Lung (tissue), 12 donors: ENCODE measurements around the gene INPP4A. TPM values are rescaled to one million over a fixed set of nuclear protein-coding genes. Genes with fewer than 3 reads are reported as not detected.

Source experiments
- ATAC-seq: fragments of 200-7000 bp; cut with Tn5 transposase; one replicate; pipeline ENCODE4 v1.9.1; 2020; ENCODE audit warnings: moderate number of reproducible peaks; ENCODE audit not compliant: insufficient read depth, low FRiP score
- DNase-seq, 3 donors: peaks; one replicate each; pipeline ENCODE4 v3.0.0-alpha.2; 2013 to 2017
- H3K27ac ChIP-seq, 2 donors: one replicate each; pipeline ENCODE4 v1.5.1; 2013; ENCODE audit warnings: mild to moderate bottlenecking in 2 of 2, moderate library complexity in 2 of 2, control low read depth in 1 of 2, inconsistent platforms in 1 of 2, low read depth in 1 of 2, low read length in 1 of 2
- H3K27me3 ChIP-seq, 3 donors: one replicate each; pipeline ENCODE4 v1.5.1; 2013; ENCODE audit warnings: low read length in 2 of 3; ENCODE audit not compliant: control insufficient read depth in 3 of 3, insufficient read depth in 3 of 3
- H3K36me3 ChIP-seq, 4 donors: one replicate each; pipeline ENCODE4 v1.5.1; 2013; ENCODE audit warnings: low read length in 4 of 4, mild to moderate bottlenecking in 1 of 4, moderate library complexity in 1 of 4; ENCODE audit not compliant: control insufficient read depth in 4 of 4, insufficient read depth in 4 of 4
- H3K4me1 ChIP-seq, 5 donors: one replicate each; pipeline ENCODE4 v1.5.1; 2013; ENCODE audit warnings: low read length in 5 of 5, mild to moderate bottlenecking in 2 of 5, moderate library complexity in 1 of 5; ENCODE audit not compliant: control insufficient read depth in 5 of 5, insufficient read depth in 5 of 5
- H3K4me3 ChIP-seq: one replicate; pipeline ENCODE4 v1.5.1; 2013; ENCODE audit warnings: mild to moderate bottlenecking, control low read depth, moderate library complexity
- H3K9ac ChIP-seq, 2 donors: one replicate each; pipeline ENCODE4 v1.5.1; 2013; ENCODE audit warnings: low read length in 2 of 2, control low read depth in 1 of 2; ENCODE audit not compliant: insufficient read depth in 1 of 2
- H3K9me3 ChIP-seq, 4 donors: one replicate each; pipeline ENCODE4 v1.5.1; 2013; ENCODE audit warnings: low read length in 3 of 4, mild to moderate bottlenecking in 1 of 4, moderate library complexity in 1 of 4; ENCODE audit not compliant: control insufficient read depth in 4 of 4, insufficient read depth in 3 of 4
- WGBS, 2 donors: extraction: QIAGEN DNeasy Blood & Tissue Kit; methylation state at CpG; one replicate each; pipeline ENCODE4 v1.1.7; 2013; 5-methylcytosine and 5-hydroxymethylcytosine counted together
- polyA plus RNA-seq, 2 donors: library from polyadenylated mRNA; stranded (reverse); fragments of 200-250 nt; gene quantifications; one replicate each; pipeline ENCODE4 v1.2.1, GENCODE V29; 2013
- total RNA-seq, 2 donors: library from RNA; depleted of rRNA in 1 of 2; stranded (reverse); fragments of >200 nt in 1 of 2; gene quantifications; one replicate each; pipeline ENCODE4 v1.2.1, GENCODE V29; 2014 to 2021
- TF ChIP-seq, protein P1 (sequence below): IDR thresholded peaks from 2 replicates; pipeline ENCODE4 v1.5.1; 2012; ENCODE audit warnings: mild to moderate bottlenecking; ENCODE audit errors: control extremely low read depth, extremely low read depth
- donor health status: control.
- donor health status: control.
- donor health status: Bipolar disorder and iron deficiency.
- donor health status: healthy.
- donor health status: DM: yes; HTN: yes; CAD: no.

INPP4A gene
- total and polyA plus RNA-seq, 4 donors = 8.0 to 43.3 (median 19.8) TPM

DNA sequence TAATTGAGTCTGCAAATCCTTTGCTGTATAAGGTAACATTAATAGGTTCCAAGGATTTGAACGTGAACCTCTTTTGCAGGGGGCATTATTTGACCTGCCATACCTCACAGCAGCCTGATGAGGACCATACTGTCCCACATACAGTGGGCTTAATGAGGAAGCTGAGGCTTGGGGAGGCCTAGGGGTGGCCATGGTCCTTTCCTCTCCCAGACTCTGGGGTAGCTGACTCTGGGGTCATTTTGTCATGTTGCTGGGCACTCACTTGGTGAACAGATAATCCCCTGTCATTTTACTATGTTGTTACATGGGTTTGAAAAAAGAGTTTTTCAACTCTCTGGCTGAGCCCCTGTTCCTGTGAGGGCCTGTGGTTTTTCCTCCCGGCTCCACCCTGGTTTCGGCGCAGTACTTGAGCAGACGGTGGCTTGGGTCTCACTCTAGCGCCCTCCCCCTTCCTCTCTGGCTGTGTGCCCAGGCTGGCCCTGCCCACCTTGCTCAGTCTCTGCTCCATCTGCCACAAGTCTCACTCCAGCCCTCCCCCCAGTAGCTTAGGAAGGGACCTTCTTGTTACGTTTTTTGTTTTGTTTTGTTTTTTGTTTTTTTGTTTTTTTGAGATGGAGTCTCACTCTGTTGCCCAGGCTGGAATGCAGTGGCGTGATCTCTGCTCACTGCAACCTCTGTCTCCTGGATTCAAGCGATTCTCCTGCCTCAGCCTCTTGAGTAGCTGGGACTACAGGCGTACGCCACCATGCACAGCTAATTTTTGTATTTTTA, 21.0 kb downstream of the INPP4A start:
- peak; percentile 34 for ATAC-seq
- 34% methylated on average over 11 of the region's 11 CpGs for WGBS, 2 donors
- H3K9me3 ChIP-seq = no peaks in the 10 kb centered on the region
- no peaks in the 10 kb centered on the region for H3K27me3 ChIP-seq
- peaks cover 0 to 40% (median 12%) of the 10 kb centered on the region in 5 donors for H3K4me1 ChIP-seq
- no peak overlapping the region for H3K9ac ChIP-seq
- no peak overlapping the region for H3K4me3 ChIP-seq
- DNase-seq = peak; percentile 77 to 90 (median 85)
- peak overlapping the region; percentile 24 to 84 for H3K27ac ChIP-seq
- TF ChIP-seq, protein P1, sequence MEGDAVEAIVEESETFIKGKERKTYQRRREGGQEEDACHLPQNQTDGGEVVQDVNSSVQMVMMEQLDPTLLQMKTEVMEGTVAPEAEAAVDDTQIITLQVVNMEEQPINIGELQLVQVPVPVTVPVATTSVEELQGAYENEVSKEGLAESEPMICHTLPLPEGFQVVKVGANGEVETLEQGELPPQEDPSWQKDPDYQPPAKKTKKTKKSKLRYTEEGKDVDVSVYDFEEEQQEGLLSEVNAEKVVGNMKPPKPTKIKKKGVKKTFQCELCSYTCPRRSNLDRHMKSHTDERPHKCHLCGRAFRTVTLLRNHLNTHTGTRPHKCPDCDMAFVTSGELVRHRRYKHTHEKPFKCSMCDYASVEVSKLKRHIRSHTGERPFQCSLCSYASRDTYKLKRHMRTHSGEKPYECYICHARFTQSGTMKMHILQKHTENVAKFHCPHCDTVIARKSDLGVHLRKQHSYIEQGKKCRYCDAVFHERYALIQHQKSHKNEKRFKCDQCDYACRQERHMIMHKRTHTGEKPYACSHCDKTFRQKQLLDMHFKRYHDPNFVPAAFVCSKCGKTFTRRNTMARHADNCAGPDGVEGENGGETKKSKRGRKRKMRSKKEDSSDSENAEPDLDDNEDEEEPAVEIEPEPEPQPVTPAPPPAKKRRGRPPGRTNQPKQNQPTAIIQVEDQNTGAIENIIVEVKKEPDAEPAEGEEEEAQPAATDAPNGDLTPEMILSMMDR = no peak
- H3K36me3 ChIP-seq = peaks cover 0 to 1% (median 0%) of the 10 kb centered on the region in 4 donors

DNA sequence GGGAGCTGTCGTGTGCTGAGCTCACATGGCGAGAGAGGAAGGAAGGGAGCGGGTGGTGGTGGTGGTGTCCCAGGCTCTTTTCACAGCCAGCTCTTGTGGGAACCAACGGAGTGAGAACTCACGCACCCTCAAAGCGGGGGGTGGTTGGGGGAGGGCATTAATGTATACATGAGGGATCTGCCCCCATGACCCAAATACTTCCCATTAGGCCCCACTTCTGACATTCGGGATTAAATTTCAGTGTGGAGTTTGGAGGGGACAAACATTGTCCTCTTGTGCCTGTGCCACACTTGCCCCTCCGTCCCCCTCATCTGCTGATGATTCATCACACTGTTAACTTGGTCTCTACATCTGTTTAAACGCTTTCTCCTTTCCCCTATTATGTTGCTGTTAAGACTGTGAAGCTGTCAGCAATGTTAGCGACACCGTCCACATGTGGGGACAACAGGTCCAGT, 22.5 kb downstream of the INPP4A start:
- Histone ChIP-seq H3K9ac (no peak overlapping the region), H3K27ac (no peak overlapping the region), H3K4me3 (no peak overlapping the region), H3K4me1 (peaks cover 0 to 38% (median 12%) of the 10 kb centered on the region in 5 donors), H3K27me3 (no peaks in the 10 kb centered on the region), H3K9me3 (no peaks in the 10 kb centered on the region), H3K36me3 (peaks cover 0 to 1% (median 0%) of the 10 kb centered on the region in 4 donors)
- WGBS, 2 donors = 59 to 79% methylated on average over 11 of the region's 11 CpGs
- DNase-seq (no peak), ATAC-seq (no peak)
- TF ChIP-seq, protein P1 = no peak

DNA sequence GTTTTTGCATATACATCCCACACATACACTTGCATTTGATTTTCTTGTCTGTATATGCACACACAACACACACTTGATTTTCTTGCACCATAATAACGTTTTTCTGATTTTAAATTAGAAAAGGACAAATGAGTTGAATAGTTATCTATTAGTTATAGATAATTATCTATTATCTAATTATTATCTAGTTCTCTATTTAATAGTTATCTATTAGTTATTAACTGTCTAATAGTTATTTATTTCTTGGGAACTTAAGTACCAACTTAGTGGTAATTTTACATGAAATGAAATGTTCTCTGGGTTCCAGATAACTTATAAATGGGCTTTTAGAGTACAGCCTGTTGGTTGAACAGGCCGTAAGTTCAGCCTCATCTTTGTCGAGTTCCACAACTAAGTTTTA, 23.0 kb downstream of the INPP4A start:
- no peak for DNase-seq
- no peaks in the 10 kb centered on the region for H3K9me3 ChIP-seq
- no peak for ATAC-seq
- H3K4me3 ChIP-seq = no peak overlapping the region
- peaks cover 0 to 43% (median 12%) of the 10 kb centered on the region in 5 donors for H3K4me1 ChIP-seq
- no peaks in the 10 kb centered on the region for H3K27me3 ChIP-seq
- H3K36me3 ChIP-seq = peaks cover 0 to 1% (median 0%) of the 10 kb centered on the region in 4 donors
- WGBS, 2 donors = 95% methylated on average over 3 of the region's 3 CpGs
- H3K9ac ChIP-seq = no peak overlapping the region
- no peak overlapping the region for H3K27ac ChIP-seq
- TF ChIP-seq, protein P1 = no peak
